Endothelial cell of umbilical vein (primary cell): Measurements from ENCODE around the gene SS18L1. TPM values are rescaled to one million over a fixed set of nuclear protein-coding genes. Genes with fewer than 3 reads are reported as not detected.

Experiments
- BruUV-seq: library from RNA; stranded (reverse); fragments of 400-500 nt; replicated peaks from 2 replicates; lab custom pipeline; 2021; lab: Mats Ljungman, UMichigan
- CTCF ChIA-PET: fragments of 300-600, 350-600 bp; sonication (Branson Sonifier 250); formaldehyde crosslinking; loops from one replicate; lab custom pipeline; 2021; ENCODE audit warnings: antibody characterized with exemption, inconsistent platforms; lab: Charles Lee
- POLR2A ChIA-PET: fragments of 300-600, 350-600 bp; sonication (Branson Sonifier 250); formaldehyde crosslinking; loops from one replicate; lab custom pipeline; 2021; ENCODE audit warnings: antibody characterized with exemption, inconsistent platforms; lab: Charles Lee
- DNase-seq: peaks from one replicate; pipeline ENCODE4 v3.0.0-alpha.2; 2011; ENCODE audit warnings: low read depth, low spot score
- FAIRE-seq: peaks from 2 replicates; lab custom pipeline; 2011; peaks lifted over from hg19 to GRCh38; lab: Jason Lieb, UNC
- H2AFZ ChIP-seq: 2 replicates; pipeline ENCODE4 v1.6.0; 2012; ENCODE audit warnings: low read depth, low read length, control low read depth, inconsistent platforms
- H3K27ac ChIP-seq: 2 replicates; pipeline ENCODE4 v1.5.1; 2011; ENCODE audit warnings: low read depth, mild to moderate bottlenecking, control low read depth, low read length, moderate library complexity; ENCODE audit not compliant: insufficient read depth
- H3K27me3 ChIP-seq, 2 experiments: 2 replicates each; pipeline versions ENCODE4 v1.6.0 to v1.6.1; 2011; ENCODE audit warnings: low read length in 2 of 2, mixed read lengths in 1 of 2; ENCODE audit not compliant: control insufficient read depth in 2 of 2, insufficient read depth in 2 of 2
- H3K36me3 ChIP-seq, 2 experiments: 2 replicates in 1 of 2; 3 replicates in 1 of 2; pipeline ENCODE4 v1.5.1; 2011; ENCODE audit warnings: low read length in 2 of 2, mild to moderate bottlenecking in 1 of 2, moderate library complexity in 1 of 2; ENCODE audit not compliant: control insufficient read depth in 2 of 2, insufficient read depth in 2 of 2; ENCODE audit errors: extremely low read depth in 1 of 2
- H3K4me1 ChIP-seq: 3 replicates; pipeline ENCODE4 v1.5.1; 2011; ENCODE audit warnings: mild to moderate bottlenecking, low read length; ENCODE audit not compliant: control insufficient read depth, insufficient read depth; ENCODE audit errors: extremely low read depth
- H3K4me2 ChIP-seq: 2 replicates; pipeline ENCODE4 v1.6.1; 2011; ENCODE audit warnings: low read length, control low read depth, mixed read lengths; ENCODE audit not compliant: insufficient read depth
- H3K4me3 ChIP-seq, 3 experiments: fragments of 200-600 bp in 1 of 3; sonication (generic), shearing (Covaris generic) in 1 of 3; replicated peaks in 1 of 3; 2 replicates each; pipeline ENCODE4 v1.5.1; 2011 to 2016; ENCODE audit warnings: control low read depth in 3 of 3, low read length in 3 of 3, mild to moderate bottlenecking in 2 of 3, inconsistent platforms in 1 of 3, low read depth in 1 of 3, moderate library complexity in 1 of 3; ENCODE audit not compliant: insufficient read depth in 1 of 3
- H3K79me2 ChIP-seq: 2 replicates; pipeline ENCODE4 v1.6.0; 2012; ENCODE audit warnings: low read length, inconsistent platforms; ENCODE audit not compliant: control insufficient read depth, insufficient read depth
- H3K9ac ChIP-seq: replicated peaks from 2 replicates; pipeline ENCODE3; 2011; ENCODE audit warnings: low read length, control low read depth; ENCODE audit not compliant: insufficient read depth; ENCODE audit errors: extremely low read depth
- H3K9me1 ChIP-seq: replicated peaks from 3 replicates; pipeline ENCODE4 v1.6.0; 2011; ENCODE audit warnings: mild to moderate bottlenecking, low read length; ENCODE audit not compliant: control insufficient read depth, insufficient read depth; ENCODE audit errors: extremely low read depth
- H3K9me3 ChIP-seq: replicated peaks from 2 replicates; pipeline ENCODE4 v1.5.1; 2012; ENCODE audit warnings: low read length, inconsistent platforms; ENCODE audit not compliant: control insufficient read depth, insufficient read depth
- H4K20me1 ChIP-seq: replicated peaks from 2 replicates; pipeline ENCODE3; 2011; ENCODE audit warnings: mild to moderate bottlenecking, low read length; ENCODE audit not compliant: control insufficient read depth, insufficient read depth; ENCODE audit errors: extremely low read depth
- EZH2 ChIP-seq: IDR thresholded peaks from 2 replicates; pipeline ENCODE4 v1.6.1; 2012; ENCODE audit warnings: borderline replicate concordance, low read depth, mild to moderate bottlenecking, moderate library complexity, low read length, inconsistent platforms; ENCODE audit not compliant: severe bottlenecking
- FOS ChIP-seq: IDR thresholded peaks from 2 replicates; pipeline ENCODE4 v1.6.1; 2011; ENCODE audit warnings: mild to moderate bottlenecking, low read length, moderate library complexity, borderline replicate concordance; ENCODE audit not compliant: insufficient read depth
- GATA2 ChIP-seq: IDR thresholded peaks from 2 replicates; pipeline ENCODE4 v1.7.0; 2011; ENCODE audit warnings: low read depth, mild to moderate bottlenecking, moderate library complexity, mixed read lengths, low read length; ENCODE audit not compliant: insufficient read length, insufficient read depth
- JUN ChIP-seq: IDR thresholded peaks from 2 replicates; pipeline ENCODE4 v1.6.1; 2011; ENCODE audit warnings: borderline replicate concordance, low read depth; ENCODE audit not compliant: insufficient read length, insufficient read depth
- MYC ChIP-seq: IDR thresholded peaks from one replicate; pipeline ENCODE4 v1.6.1; 2011; ENCODE audit warnings: mild to moderate bottlenecking, low read depth, low read length
- POLR2A ChIP-seq: IDR thresholded peaks from 2 replicates; pipeline ENCODE4 v1.6.1; 2012; ENCODE audit warnings: low read depth, mild to moderate bottlenecking, control low read depth, low read length
- POLR2AphosphoS5 ChIP-seq: IDR thresholded peaks from 2 replicates; pipeline ENCODE4 v1.6.1; 2012; ENCODE audit warnings: low read depth, mild to moderate bottlenecking, control low read depth, low read length, moderate library complexity; ENCODE audit not compliant: insufficient read depth
- dilution Hi-C: fragments of 300-500 bp; cut with MboI; formaldehyde crosslinking; loops from one replicate; pipeline ENCODE4 v1.15.0; 2019; ENCODE audit warnings: low sequenced_read_pairs; ENCODE audit not compliant: extremely low pct_ligation_motif_present
- intact Hi-C: fragments of 100-400 bp; cut with micrococcal nuclease; formaldehyde crosslinking; loops from one replicate; pipeline ENCODE4 v1.10.0; 2022
- polyA plus RNA-seq, 4 experiments: library from polyadenylated mRNA; depleted of rRNA in 3 of 4; stranded (reverse) in 3 of 4; unstranded in 1 of 4; fragments of >200 nt; gene quantifications; 2 replicates each; pipeline versions ENCODE4 v1.2.1 to v1.2.3, GENCODE V29; 2011 to 2012; ENCODE audit warnings: missing spikeins in 1 of 4
- total RNA-seq: library from RNA; stranded (reverse); gene quantifications from 2 replicates; pipeline ENCODE4 v1.2.3, GENCODE V29; 2021
- TF ChIP-seq, protein P1 (sequence below): IDR thresholded peaks from 2 replicates; pipeline ENCODE4 v1.6.1; 2011; ENCODE audit not compliant: insufficient read depth, insufficient read length
- TF ChIP-seq, protein P2 (sequence below), 2 donors: IDR thresholded peaks; 1 replicate in 1 of 2; 2 replicates in 1 of 2; pipeline ENCODE4 v1.5.1; 2011; ENCODE audit warnings: low read length in 2 of 2, mild to moderate bottlenecking in 2 of 2, moderate library complexity in 2 of 2, control low read depth in 1 of 2, inconsistent platforms in 1 of 2, low read depth in 1 of 2; ENCODE audit not compliant: insufficient read depth in 1 of 2; ENCODE audit errors: extremely low read depth in 1 of 2

SS18L1 gene
- total and polyA plus RNA-seq, 2 donors (not counting 3 experiments of a cell fraction or from before 2014, with no cell fraction given): 15.4 to 21.7 TPM

DNA sequence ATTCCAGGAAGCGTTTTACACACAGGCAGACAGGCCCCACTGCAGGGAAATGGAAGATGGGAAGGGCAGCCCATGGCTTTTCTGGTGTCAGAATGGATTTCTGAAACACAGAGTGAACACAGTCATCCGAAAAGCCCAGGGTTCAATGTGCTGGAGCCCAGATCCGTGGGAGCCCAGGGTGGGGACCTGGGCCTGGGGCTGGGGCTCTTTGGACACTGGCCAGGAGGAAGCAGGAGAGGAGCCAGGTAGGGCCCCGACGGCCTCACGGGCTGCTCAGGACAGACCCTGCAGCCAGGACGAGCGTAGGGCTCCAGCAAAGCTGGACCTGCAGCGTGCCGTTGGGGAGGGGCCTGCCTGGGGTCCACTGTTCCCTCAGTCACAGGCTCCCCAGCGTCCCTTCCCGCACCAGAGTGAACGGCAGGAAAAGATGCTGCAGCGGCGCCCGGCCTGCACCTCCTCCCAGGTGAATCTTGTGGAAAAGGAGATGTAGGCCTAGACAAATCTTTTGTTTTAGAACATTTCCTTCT is 45.6 kb upstream of the SS18L1 start:
- Histone ChIP-seq H2AFZ (no peak overlapping the region), H3K9me1 (no peaks in the 10 kb centered on the region), H3K9me3 (no peaks in the 10 kb centered on the region), H3K79me2 (no peaks in the 10 kb centered on the region), H3K36me3 (no peaks in the 10 kb centered on the region), H3K27me3 (no peaks in the 10 kb centered on the region), H3K4me1 (no peaks in the 10 kb centered on the region), H3K27ac (no peak overlapping the region), H3K9ac (no peak overlapping the region), H3K4me2 (no peak overlapping the region), H4K20me1 (no peaks in the 10 kb centered on the region), H3K4me3 (no peak overlapping the region)
- no peak for TF ChIP-seq MYC
- CTCF ChIA-PET: no interaction called here
- no peak for FAIRE-seq
- intact Hi-C loops: no loop called here
- POLR2A ChIA-PET: no interaction called here
- no TSS peak for BruUV-seq
- dilution Hi-C loops: no loop called here
- DNase-seq: no peak

DNA sequence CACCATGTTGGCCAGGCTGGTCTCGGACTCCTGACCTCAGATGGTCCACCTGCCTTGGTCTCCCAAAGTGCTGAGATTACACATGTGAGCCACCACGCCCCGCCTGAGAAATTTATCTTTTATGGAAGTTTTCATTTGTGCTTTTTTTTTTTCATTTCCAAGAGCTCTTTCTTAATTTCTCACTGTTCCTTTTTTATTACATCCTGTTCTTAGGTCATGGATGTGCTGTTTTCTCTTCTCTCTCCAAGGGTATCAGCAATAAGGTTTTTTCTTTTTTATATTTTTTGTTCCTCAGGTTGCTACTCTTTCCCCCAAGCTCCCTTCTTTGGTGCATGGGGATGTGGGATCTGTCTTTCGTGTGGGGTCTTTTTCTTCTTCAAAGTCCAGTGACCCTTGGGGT is 42.5 kb upstream of the SS18L1 start:
- ChIA-PET CTCF (interaction anchor here (0.9 to 1.3 kb wide), 2 partner anchors 9 to 11 kb away, joined by 3 read pairs; no protein-coding TSS in a partner anchor), POLR2A (no interaction called here)
- Histone ChIP-seq H3K9me1 (no peaks in the 10 kb centered on the region), H3K4me2 (no peak overlapping the region), H3K27me3 (no peaks in the 10 kb centered on the region), H3K9me3 (no peaks in the 10 kb centered on the region), H2AFZ (no peak overlapping the region), H3K4me3 (no peak overlapping the region), H3K27ac (no peak overlapping the region), H3K79me2 (no peaks in the 10 kb centered on the region), H3K36me3 (no peaks in the 10 kb centered on the region), H4K20me1 (no peaks in the 10 kb centered on the region), H3K9ac (no peak overlapping the region), H3K4me1 (no peaks in the 10 kb centered on the region)
- intact Hi-C loops: no loop called here
- dilution Hi-C loops: no loop called here
- DNase-seq (no peak), FAIRE-seq (no peak)
- no TSS peak for BruUV-seq
- TF ChIP-seq GATA2: no peak
- TF ChIP-seq, protein P1, sequence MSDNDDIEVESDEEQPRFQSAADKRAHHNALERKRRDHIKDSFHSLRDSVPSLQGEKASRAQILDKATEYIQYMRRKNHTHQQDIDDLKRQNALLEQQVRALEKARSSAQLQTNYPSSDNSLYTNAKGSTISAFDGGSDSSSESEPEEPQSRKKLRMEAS: no peak
- TF ChIP-seq, protein P2, sequence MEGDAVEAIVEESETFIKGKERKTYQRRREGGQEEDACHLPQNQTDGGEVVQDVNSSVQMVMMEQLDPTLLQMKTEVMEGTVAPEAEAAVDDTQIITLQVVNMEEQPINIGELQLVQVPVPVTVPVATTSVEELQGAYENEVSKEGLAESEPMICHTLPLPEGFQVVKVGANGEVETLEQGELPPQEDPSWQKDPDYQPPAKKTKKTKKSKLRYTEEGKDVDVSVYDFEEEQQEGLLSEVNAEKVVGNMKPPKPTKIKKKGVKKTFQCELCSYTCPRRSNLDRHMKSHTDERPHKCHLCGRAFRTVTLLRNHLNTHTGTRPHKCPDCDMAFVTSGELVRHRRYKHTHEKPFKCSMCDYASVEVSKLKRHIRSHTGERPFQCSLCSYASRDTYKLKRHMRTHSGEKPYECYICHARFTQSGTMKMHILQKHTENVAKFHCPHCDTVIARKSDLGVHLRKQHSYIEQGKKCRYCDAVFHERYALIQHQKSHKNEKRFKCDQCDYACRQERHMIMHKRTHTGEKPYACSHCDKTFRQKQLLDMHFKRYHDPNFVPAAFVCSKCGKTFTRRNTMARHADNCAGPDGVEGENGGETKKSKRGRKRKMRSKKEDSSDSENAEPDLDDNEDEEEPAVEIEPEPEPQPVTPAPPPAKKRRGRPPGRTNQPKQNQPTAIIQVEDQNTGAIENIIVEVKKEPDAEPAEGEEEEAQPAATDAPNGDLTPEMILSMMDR (IDR thresholded peaks at IDR 0.05; ENCODE audit: extremely low read depth in 1 of 2, insufficient read depth in 1 of 2, low read depth in 1 of 2, low read length in 2 of 2): no peak
- no peak for TF ChIP-seq MYC
- no peak for TF ChIP-seq FOS
- TF ChIP-seq POLR2AphosphoS5: no peak
- TF ChIP-seq JUN: no peak
- no peak for TF ChIP-seq EZH2
- no peak for TF ChIP-seq POLR2A
